Spleen (tissue), 7 donors: Measurements from ENCODE around the gene PRRX2.

ENCODE experiments used
- CTCF ChIP-seq, 11 experiments: fragments of 200-600 bp in 7 of 11; fragments of 450-650 bp in 4 of 11; sonication (generic) in 4 of 11; IDR thresholded peaks in 8 of 11; conservative IDR thresholded peaks in 3 of 11; 1 replicate in 7 of 11; 2 replicates in 4 of 11; pipeline versions ENCODE4 v1.4.0 to v1.8.0; 2016 to 2021; ENCODE audit warnings: antibody characterized with exemption in 11 of 11, inconsistent platforms in 4 of 11, mild to moderate bottlenecking in 1 of 11
- POLR2A ChIP-seq, 3 donors: fragments of 450-650 bp; IDR thresholded peaks; one replicate each; pipeline ENCODE4 v1.5.1; 2017; ENCODE audit warnings: antibody characterized with exemption in 3 of 3, mild to moderate bottlenecking in 1 of 3
- POLR2AphosphoS5 ChIP-seq, 3 donors: sonication (generic); formaldehyde crosslinking; IDR thresholded peaks; one replicate each; pipeline ENCODE4 v1.5.1; 2017; ENCODE audit warnings: antibody characterized with exemption in 3 of 3
- donor health status: DM: no; HTN: no; CAD: no; lungs with moderate emphysema.
- donor health status: DM: no; HTN: no; CAD: no.
- donor health status: DM: no; HTN: no; CAD: no.

GRCh38 chr9:129761293-129761900 lies 96.0 kb downstream of the PRRX2 start:
- TF ChIP-seq CTCF (IDR thresholded peaks at IDR 0.05 in 8 of 11, conservative IDR thresholded peaks at IDR 0.05 in 3 of 11) (no peak), POLR2AphosphoS5 (IDR thresholded peaks at IDR 0.05) (peak in 1 of 3 donors; percentile 50), POLR2A (IDR thresholded peaks at IDR 0.05) (no peak)
